ENCODE results near the gene GPR108.
A peak's percentile ranks its signal among the peaks of the same experiment; 100 is the strongest.
"Not testable (repeated sequence)": the region's sequence is repeated elsewhere in the genome, so short reads cannot be mapped to it uniquely, and the experiment has no call there.

GPR108 gene

GRCh38 chr19:6737284-6737872 is at the start of gene GPR108:
GPR108 (minus strand) TSS chr19:6737580; CDS start chr19:6737576, 4 bp downstream.
- TF ChIP-seq CTCF (IDR thresholded peaks at IDR 0.05; ENCODE audit: control insufficient read depth, insufficient read depth, low read depth, low read length, missing control alignments): no peak
- H3K4me3 ChIP-seq (ENCODE audit: control insufficient read depth, low read depth, low read length): peak within 1 kb of the TSS; percentile 94
- DNase-seq (ENCODE audit: low read depth): peak; percentile 100

- no peak for TF ChIP-seq CTCF (IDR thresholded peaks at IDR 0.05; ENCODE audit: control insufficient read depth, insufficient read depth, low read depth, low read length, missing control alignments)
- DNase-seq (ENCODE audit: low read depth): no peak
- no peak overlapping the region for H3K4me3 ChIP-seq (ENCODE audit: control insufficient read depth, low read depth, low read length)
Observed at GRCh38 chr19:6779206-6779605, 41.8 kb upstream of the GPR108 start.

GRCh38 chr19:6778386-6778785 is 41.0 kb upstream of the GPR108 start:
- no peak overlapping the region for H3K4me3 ChIP-seq (ENCODE audit: control insufficient read depth, low read depth, low read length)
- no peak for TF ChIP-seq CTCF (IDR thresholded peaks at IDR 0.05; ENCODE audit: control insufficient read depth, insufficient read depth, low read depth, low read length, missing control alignments)
- no peak for DNase-seq (ENCODE audit: low read depth)

- DNase-seq (ENCODE audit: low read depth): no peak
- H3K4me3 ChIP-seq (ENCODE audit: control insufficient read depth, low read depth, low read length): no peak overlapping the region
- TF ChIP-seq CTCF (IDR thresholded peaks at IDR 0.05; ENCODE audit: control insufficient read depth, insufficient read depth, low read depth, low read length, missing control alignments): no peak
Observed at GRCh38 chr19:6777434-6777833, 40.1 kb upstream of the GPR108 start.

- no peak for TF ChIP-seq CTCF (IDR thresholded peaks at IDR 0.05; ENCODE audit: control insufficient read depth, insufficient read depth, low read depth, low read length, missing control alignments)
- DNase-seq (ENCODE audit: low read depth): no peak
- no peak overlapping the region for H3K4me3 ChIP-seq (ENCODE audit: control insufficient read depth, low read depth, low read length)
Observed at GRCh38 chr19:6776999-6777398, 39.6 kb upstream of the GPR108 start.

- DNase-seq (ENCODE audit: low read depth); H3K4me3 ChIP-seq (ENCODE audit: control insufficient read depth, low read depth, low read length): not testable (repeated sequence)
Observed at GRCh38 chr19:6776045-6776444, 38.7 kb upstream of the GPR108 start.

GRCh38 chr19:6774821-6775707 is 37.7 kb upstream of the GPR108 start:
- no peak for TF ChIP-seq CTCF (IDR thresholded peaks at IDR 0.05; ENCODE audit: control insufficient read depth, insufficient read depth, low read depth, low read length, missing control alignments)
- H3K4me3 ChIP-seq (ENCODE audit: control insufficient read depth, low read depth, low read length): no peak overlapping the region
- DNase-seq (ENCODE audit: low read depth): no peak

Measured in AG09309 (cell line).